ENCODE results near the gene DBT.

The DBT gene

GRCh38 chr1:100184536-100184935, 65.1 kb downstream of the DBT start:
- peak; percentile 5 for DNase-seq

GRCh38 chr1:100183370-100183769, 66.3 kb downstream of the DBT start:
- DNase-seq: no peak

- DNase-seq: no peak
Measured at GRCh38 chr1:100178091-100178490, 71.5 kb downstream of the DBT start, which contains the start of gene LRRC39. LRRC39 (minus strand) TSS chr1:100178256; CDS start chr1:100168516, 9,740 bp downstream.

DNA sequence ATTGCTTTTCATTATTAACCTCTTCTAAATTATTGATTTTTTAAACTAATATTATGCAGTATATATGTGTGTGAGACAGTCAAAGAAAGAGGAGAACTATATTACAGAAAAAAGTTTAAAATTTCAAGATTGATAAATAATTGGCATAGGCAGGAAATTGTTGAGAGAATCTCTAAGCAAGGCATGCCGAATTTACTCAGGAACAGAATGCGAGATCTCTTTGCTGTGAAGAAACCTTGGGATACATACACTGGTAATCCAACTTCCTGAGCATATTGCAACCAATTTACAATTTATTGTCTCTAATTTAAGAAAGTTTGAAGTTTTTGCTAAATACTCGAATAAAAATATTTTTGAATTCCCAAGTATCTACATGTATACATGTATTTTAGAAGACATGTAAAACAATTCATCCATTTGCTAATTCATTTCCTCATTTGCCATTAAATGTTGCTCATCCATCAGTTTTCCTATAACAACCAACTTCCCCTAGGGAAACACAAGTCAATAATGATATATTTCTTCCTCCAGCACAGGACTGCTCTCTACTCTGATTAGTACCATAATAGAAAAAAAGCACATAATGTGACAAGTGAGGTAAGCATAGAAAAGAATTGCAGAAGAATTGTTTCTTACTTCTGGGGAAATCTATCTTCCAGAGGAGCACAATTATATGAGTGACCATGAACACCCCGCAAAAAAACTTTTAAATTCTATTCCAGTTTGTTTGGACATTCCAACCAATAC, 72.2 kb downstream of the DBT start:
- no peak for DNase-seq

DNA sequence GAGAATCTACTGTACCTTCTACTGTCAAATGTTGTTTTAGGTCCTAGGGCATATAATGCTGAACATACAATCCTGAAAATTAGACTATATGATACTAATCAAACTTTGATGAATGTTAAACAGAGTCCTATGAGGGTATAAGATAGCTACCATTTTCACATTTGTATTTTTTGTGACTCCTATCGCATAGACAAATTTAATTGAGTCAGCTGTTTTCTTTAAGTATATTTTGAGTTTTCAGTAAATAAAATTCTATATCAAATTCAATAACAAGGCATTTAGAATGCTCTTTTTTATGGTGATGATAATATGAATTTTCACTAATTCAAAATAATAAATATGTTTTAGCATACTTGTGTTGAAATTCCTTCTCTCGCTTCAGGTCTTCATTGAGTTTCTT, 81.6 kb downstream of the DBT start:
- no peak for DNase-seq

- DNase-seq: no peak
Measured at GRCh38 chr1:100164702-100165101, 84.9 kb downstream of the DBT start.

GRCh38 chr1:100164216-100164615, 85.4 kb downstream of the DBT start:
- peak; percentile 21 for DNase-seq

- no peak for DNase-seq
Measured at GRCh38 chr1:100162881-100163280, 86.8 kb downstream of the DBT start.

GRCh38 chr1:100152271-100152670, 97.4 kb downstream of the DBT start:
- DNase-seq: no peak

- no peak for DNase-seq
Measured at GRCh38 chr1:100151679-100152078, 98.0 kb downstream of the DBT start.

- no peak for DNase-seq
Measured at GRCh38 chr1:100147875-100148274, 101.8 kb downstream of the DBT start.

GRCh38 chr1:100146958-100147357, 102.7 kb downstream of the DBT start:
- DNase-seq: no peak

DNA sequence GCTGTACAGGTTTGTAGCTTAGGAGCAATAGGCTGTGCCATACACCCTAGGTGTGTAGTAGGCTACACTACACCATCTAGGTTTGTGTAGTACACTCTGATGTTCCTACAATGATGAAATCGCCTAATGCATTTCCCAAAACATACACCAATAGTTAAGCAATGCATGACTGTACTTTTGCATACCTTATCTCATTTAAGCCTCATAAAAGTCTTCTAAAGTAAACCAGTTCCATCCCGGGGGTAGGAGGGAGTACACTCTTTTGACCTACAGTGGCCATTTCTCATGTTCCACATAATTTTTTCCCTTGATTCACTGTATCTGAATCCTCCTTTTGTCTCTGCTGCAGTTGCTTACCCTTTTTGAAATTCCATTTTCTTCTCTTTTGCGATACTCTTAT, 104.5 kb downstream of the DBT start:
- DNase-seq: no peak

- DNase-seq: no peak
Measured at GRCh38 chr1:100142343-100142742, 107.3 kb downstream of the DBT start.

GRCh38 chr1:100141192-100141591, 108.4 kb downstream of the DBT start:
- no peak for DNase-seq

- no peak for DNase-seq
Measured at GRCh38 chr1:100137602-100138001, 112.0 kb downstream of the DBT start.

Measured in NCI-H69 (cell line).